Stimulated activated CD8-positive, alpha-beta memory T cell treated with anti-CD3 and anti-CD28 coated beads, Interleukin-7, amount 100 ng/mL, for 24 hours (primary cell): ENCODE data around the gene ERLIN1.
A peak's percentile ranks its signal among the peaks of the same experiment; 100 is the strongest.

Source experiments
- DNase-seq: peaks from one replicate; pipeline ENCODE4 v3.0.0-alpha.2; 2020; ENCODE audit warnings: low read depth

The ERLIN1 gene

GRCh38 chr10:100185364-100186252 is at the start of gene ERLIN1:
TSS of gene ERLIN1 (minus strand) at chr10:100186029. CDS start at chr10:100185626, 403 bp downstream.
- DNase-seq: peak; percentile 80

- DNase-seq: no peak
These were observed 46.3 kb upstream of the ERLIN1 start for GRCh38 chr10:100232101-100232500.

GRCh38 chr10:100229819-100230422 is 44.1 kb upstream of the ERLIN1 start:
- DNase-seq: no peak

GRCh38 chr10:100223879-100224278 is 38.0 kb upstream of the ERLIN1 start:
- no peak for DNase-seq

- DNase-seq: no peak
These were observed 36.7 kb upstream of the ERLIN1 start for GRCh38 chr10:100222529-100222928.

GRCh38 chr10:100216006-100216405 is 30.2 kb upstream of the ERLIN1 start:
- no peak for DNase-seq

GRCh38 chr10:100209303-100209702 is 23.5 kb upstream of the ERLIN1 start:
- DNase-seq: no peak

- DNase-seq: no peak
These were observed 22.4 kb upstream of the ERLIN1 start for GRCh38 chr10:100208276-100208675.

GRCh38 chr10:100204370-100204769 is 18.5 kb upstream of the ERLIN1 start:
- no peak for DNase-seq

GRCh38 chr10:100201549-100201948 is 15.7 kb upstream of the ERLIN1 start:
- DNase-seq: no peak

GRCh38 chr10:100194711-100195110 is 8.9 kb upstream of the ERLIN1 start:
- DNase-seq: no peak

GRCh38 chr10:100192350-100192749 is 6.5 kb upstream of the ERLIN1 start:
- DNase-seq: no peak

- no peak for DNase-seq
These were observed 704 bp upstream of the ERLIN1 start for GRCh38 chr10:100186253-100187212.

GRCh38 chr10:100184840-100185239 is 989 bp downstream of the ERLIN1 start:
- no peak for DNase-seq

- no peak for DNase-seq
These were observed 1.4 kb downstream of the ERLIN1 start for GRCh38 chr10:100184426-100184825.

GRCh38 chr10:100183481-100183880 is 2.3 kb downstream of the ERLIN1 start:
- DNase-seq: no peak

GRCh38 chr10:100182908-100183307 is 2.9 kb downstream of the ERLIN1 start:
- DNase-seq: no peak

GRCh38 chr10:100182281-100182680 is 3.5 kb downstream of the ERLIN1 start:
- no peak for DNase-seq

GRCh38 chr10:100175875-100176274 is 10.0 kb downstream of the ERLIN1 start:
- DNase-seq: no peak

- DNase-seq: no peak
These were observed 10.8 kb downstream of the ERLIN1 start for GRCh38 chr10:100174699-100175677.

GRCh38 chr10:100173035-100173434 is 12.8 kb downstream of the ERLIN1 start:
- no peak for DNase-seq
